A172 (cell line): ENCODE measurements around the gene MYLK4. TPM values are rescaled to one million over a fixed set of nuclear protein-coding genes. Genes with fewer than 3 reads are reported as not detected.

Experiments used
- DNase-seq: peaks from one replicate; pipeline ENCODE4 v3.0.0-alpha.2; 2015; ENCODE audit warnings: low spot score
- total RNA-seq: library from RNA; depleted of rRNA; stranded (reverse); fragments of >200 nt; shearing (Covaris generic); gene quantifications from 2 replicates; pipeline ENCODE4 v1.2.3, GENCODE V29; 2014; rRNA removed

MYLK4 gene
- total RNA-seq, 1 experiment from 2014 or later: 0.24 TPM

DNA sequence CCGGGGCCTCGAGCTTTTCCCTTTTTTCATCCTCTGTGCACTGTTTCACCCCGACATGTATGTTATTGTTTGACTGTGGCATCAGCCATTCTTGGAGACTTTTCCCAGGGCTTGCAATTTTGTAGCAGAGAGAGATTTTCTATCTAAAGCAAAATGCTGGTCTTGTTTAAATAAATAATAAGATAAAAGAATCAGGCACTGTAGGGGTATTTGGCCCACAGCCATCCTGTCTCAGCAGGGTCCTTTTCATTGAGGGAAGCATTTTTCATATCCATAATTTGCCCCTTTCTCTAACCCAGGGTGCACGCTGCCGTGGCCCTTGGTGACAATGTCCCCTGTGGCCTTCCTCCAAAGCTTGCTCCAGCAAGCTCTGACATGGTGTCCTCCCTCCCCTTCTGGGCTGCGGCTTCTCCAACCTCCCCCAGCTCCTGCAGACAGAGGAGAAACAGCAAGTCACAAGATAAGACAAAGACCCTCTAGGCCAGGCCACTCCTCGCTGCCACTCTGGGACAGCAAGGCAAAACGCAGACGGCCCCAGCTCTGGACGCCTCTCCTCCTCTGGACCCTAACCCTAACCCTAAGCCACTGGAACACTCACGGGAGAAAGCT lies 117.6 kb downstream of the MYLK4 start:
- DNase-seq: no peak

DNA sequence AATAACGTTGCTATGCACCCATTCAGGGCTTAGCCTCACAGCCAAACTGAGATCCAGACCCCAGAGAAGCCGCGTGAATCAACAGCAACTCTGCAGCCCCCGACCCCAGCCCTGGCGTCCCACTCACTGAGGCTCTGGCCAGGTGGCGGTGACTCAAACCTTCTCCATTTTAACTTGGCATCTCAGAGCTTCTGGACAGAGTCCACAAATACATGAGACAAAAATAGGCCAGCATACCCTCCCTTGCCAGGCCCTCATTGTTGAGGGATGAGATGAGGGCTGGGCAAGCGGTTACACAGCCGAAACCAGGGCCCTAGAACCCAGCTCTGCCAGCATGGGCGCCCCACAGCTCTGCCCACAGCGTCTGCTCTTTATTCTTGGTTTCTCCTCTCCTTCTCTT lies 118.4 kb downstream of the MYLK4 start:
- peak; percentile 64 for DNase-seq

DNA sequence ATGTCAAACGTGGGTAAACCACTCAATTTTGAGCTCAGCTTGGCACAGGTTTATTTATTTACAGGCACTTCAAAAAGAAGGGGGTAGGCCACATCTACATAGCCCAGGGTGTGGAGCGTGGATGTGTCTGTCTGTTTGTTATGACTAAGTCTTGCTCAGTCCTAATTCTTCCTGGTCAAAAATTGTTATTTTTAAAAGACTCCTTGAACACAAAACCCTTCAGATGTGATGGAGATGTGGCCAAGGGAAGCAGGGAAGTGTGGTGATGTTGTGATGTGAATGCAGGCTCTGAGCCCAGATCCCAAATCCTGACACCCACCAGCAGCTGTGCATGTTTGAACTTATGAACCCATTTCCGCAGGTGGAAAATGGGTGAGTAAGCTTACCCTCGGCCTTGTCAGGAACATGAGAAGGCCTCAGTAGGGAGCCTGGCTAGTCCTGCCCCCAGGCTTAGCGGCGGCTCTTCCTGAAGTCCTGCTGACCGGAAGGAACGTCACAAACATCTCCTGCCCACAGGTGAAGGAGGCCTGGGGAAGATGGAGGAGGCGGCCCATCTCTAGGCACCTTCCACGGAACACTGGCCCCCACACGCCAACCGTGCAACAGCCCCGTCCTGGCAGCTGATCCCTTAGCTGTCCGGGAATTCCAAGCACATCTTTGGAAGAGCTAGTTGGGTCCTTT lies 119.7 kb downstream of the MYLK4 start:
- peak; percentile 73 for DNase-seq

GRCh38 chr6:2630359-2630758 lies 120.4 kb downstream of the MYLK4 start:
- peak; percentile 96 for DNase-seq

GRCh38 chr6:2626401-2626800 lies 124.3 kb downstream of the MYLK4 start:
- DNase-seq: peak; percentile 86

DNA sequence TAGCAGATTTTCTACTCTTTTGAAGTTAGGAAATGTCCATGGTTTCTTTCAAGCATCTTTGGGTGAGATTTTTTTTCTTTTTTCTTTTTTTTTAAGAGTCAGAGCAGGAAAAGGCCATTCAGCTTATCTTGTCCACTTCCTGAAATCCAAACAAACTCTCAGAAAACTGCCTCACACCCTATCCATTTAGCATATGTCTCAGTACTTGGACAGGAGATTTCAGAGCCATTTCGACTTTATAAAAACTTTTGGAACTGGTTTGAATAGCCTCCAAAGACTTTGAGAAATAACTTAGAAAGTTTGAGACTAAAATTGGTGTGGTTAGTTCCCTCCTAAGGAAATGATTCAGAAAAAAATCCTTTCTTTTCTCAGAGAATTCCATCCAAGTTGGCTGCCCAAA lies 125.1 kb downstream of the MYLK4 start:
- DNase-seq: no peak

DNA sequence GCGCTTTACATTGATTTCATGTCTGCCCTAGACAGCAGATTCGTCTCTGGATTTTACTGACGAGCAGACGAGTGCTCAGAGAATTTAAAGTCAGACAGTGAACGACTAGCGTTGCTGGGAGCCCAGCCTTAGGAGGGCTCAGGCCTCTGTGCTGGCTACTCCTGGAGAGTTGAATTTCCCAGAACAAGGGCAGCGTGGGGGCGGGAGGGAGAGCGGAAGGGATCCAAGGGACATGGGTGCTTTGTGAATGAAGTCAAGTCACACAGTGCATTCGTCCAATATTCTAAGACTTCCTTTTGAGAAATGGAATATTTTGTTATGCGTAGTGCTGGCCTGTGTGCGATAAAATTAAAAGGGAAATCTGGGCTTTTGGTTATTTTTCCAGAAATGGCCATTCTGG lies 126.5 kb downstream of the MYLK4 start:
- no peak for DNase-seq

DNA sequence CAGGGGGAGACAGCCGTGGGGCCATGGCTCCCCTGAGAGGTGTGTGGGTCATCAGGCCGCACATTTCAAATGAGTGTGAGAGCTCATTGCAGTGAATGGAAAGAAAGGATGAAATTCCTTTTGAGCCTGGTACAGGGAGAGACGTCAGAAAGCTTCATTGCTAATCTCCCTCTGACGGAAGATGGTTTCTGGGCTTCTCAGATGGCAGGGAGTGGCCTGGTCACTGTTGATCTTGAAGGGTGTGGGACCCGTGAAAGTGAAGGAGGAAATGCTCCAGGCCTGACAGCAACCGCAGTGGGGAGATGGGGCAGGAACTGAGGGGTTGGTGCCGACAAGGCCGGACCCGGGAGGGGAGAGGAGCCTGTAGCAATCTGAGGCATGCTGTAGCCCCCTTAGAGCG lies 127.4 kb downstream of the MYLK4 start:
- DNase-seq: no peak

GRCh38 chr6:2622671-2623070 lies 128.1 kb downstream of the MYLK4 start:
- no peak for DNase-seq

DNA sequence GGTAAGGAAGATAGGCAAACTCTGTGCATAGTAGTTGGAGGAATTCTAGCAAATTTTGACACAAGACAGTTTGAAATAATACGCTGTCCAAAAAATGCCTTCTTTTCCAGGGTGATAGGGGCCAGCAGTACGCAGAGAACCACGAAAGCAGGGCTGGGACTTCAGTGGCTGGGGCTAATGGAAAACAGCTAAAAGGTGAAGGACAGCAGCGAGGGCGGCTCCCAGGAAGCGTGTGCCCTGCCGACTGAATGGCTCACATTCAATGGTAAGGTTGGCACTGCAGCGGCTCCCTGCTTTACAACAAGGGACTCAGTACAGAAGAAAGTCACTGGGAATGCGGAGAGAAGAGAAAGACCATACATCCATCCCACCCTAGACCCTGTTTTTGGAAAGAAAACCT lies 131.1 kb downstream of the MYLK4 start:
- no peak for DNase-seq

- no peak for DNase-seq
Measured at GRCh38 chr6:2617729-2618128, 133.0 kb downstream of the MYLK4 start.

- DNase-seq: no peak
Measured at GRCh38 chr6:2616811-2617210, 133.9 kb downstream of the MYLK4 start.

DNA sequence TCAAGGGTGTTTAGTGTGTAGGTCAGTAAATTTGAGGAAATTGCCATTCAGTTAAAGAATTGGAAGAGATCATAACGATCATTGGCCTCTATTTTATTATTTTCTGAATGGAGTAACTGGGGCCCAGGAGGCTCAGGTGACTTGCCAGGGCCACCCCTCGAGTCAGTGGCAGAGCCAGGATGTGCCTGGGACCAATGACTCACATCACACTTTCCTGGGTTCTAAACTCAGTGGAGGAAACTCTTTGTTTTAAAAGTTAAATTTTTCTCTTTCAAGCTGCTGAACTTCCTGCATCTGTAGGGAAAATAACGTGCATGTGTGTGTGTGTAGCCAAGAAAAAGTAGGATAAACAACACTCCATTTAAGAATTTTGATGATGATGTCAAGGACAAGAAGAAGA lies 135.5 kb downstream of the MYLK4 start:
- DNase-seq: no peak

GRCh38 chr6:2614846-2615245 lies 135.9 kb downstream of the MYLK4 start:
- DNase-seq: no peak

DNA sequence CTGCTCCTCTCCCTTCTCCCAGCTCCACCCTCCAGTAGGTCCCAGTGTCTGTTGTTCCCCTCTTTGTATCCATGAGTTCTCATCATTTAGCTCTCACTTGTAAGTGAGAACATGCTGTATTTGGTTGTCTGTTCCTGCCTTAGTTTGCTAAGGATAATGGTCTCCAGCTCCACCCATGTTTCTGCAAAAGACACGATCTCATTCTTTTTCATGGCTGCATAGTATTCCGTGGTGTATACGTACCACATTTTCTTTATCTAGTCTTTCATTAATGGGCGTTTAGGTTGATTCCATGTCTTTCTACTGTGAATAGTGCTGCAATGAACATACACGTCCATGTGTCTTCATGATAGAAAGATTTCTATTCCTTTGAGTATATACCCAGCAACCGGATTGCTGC lies 136.6 kb downstream of the MYLK4 start:
- no peak for DNase-seq

Other genes with a start within 250 kb of the MYLK4 start
- 85.9 and 90.5 TPM in 2 replicates for gene WRNIP1, start 14.5 kb upstream of the MYLK4 start, total RNA-seq
- 12.9 and 15.0 TPM in 2 replicates for gene SERPINB1, start 90.9 kb upstream of the MYLK4 start, total RNA-seq
- gene SERPINB9, start 152.4 kb upstream of the MYLK4 start, total RNA-seq: not detected in 2 replicates
- gene SERPINB6, start 220.6 kb upstream of the MYLK4 start, total RNA-seq: 121 and 141 TPM in 2 replicates
- 61.6 and 74.5 TPM in 2 replicates for gene NQO2, start 249.0 kb upstream of the MYLK4 start, total RNA-seq